Measurements from ENCODE around the gene VTN.

DNA sequence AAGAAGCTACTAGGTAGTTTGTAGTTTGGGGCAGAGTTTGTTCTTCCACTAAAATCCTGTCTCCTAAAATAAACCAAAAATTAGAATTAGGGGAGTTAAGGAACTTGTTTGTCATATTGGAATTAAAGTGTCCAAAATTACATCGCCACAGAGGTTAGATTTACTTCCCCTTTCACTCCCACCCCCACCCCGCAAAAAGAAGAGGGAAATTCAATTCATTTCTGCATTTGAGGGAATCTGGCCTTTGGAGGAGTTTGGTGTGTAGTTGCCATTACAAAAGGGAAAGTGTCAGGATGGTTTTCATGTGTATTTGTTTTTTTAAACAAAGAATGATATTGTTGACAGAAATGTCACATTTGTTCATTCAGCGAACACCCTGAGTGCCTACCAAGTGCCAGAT, 45.3 kb downstream of the VTN start:
- TF ChIP-seq CTCF (IDR thresholded peaks at IDR 0.05) (no peak), POLR2A (IDR thresholded peaks at IDR 0.05) (no peak)
